H1 (cell line): ENCODE measurements around the gene FAT1.

ENCODE experiments used
- JUN ChIP-seq: IDR thresholded peaks from 2 replicates; pipeline ENCODE4 v1.6.1; 2011; ENCODE audit warnings: low read depth, mild to moderate bottlenecking, improper control_type of control experiment, low read length
- JUND ChIP-seq: IDR thresholded peaks from 2 replicates; pipeline ENCODE4 v1.6.1; 2011; ENCODE audit warnings: mild to moderate bottlenecking, improper control_type of control experiment, low read length
- TCF12 ChIP-seq: IDR thresholded peaks from 2 replicates; pipeline ENCODE4 v1.6.1; 2011; ENCODE audit warnings: low read depth, mild to moderate bottlenecking, low read length
- TF ChIP-seq, protein P1 (sequence below), 3 experiments: IDR thresholded peaks; 1 replicate in 2 of 3; 2 replicates in 1 of 3; pipeline versions ENCODE4 v1.5.1 to v1.6.1; 2011; ENCODE audit warnings: low read length in 3 of 3, mild to moderate bottlenecking in 3 of 3, inconsistent platforms in 2 of 3, low read depth in 1 of 3, moderate library complexity in 1 of 3; ENCODE audit not compliant: insufficient read depth in 1 of 3; ENCODE audit errors: control extremely low read depth in 1 of 3

DNA sequence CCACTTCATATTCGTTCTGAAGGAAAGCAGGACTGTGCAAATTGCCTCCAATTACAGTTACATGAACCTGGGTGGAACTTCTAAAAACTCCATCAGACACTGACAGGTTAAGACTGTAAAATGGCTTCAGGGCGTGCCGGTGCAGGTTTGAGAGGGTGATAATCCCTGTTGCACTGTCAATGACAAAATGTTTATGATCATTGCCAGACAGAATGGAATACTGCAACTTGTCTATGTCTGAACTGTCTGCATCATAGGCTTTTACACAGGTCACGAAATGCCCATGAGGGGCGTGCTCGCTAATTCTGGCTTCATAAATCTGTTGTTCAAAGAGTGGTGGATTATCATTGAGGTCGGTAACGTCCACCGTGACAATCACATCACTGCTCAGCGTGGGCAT lies 104.6 kb downstream of the FAT1 start:
- TF ChIP-seq TCF12 = no peak
- TF ChIP-seq, protein P1, sequence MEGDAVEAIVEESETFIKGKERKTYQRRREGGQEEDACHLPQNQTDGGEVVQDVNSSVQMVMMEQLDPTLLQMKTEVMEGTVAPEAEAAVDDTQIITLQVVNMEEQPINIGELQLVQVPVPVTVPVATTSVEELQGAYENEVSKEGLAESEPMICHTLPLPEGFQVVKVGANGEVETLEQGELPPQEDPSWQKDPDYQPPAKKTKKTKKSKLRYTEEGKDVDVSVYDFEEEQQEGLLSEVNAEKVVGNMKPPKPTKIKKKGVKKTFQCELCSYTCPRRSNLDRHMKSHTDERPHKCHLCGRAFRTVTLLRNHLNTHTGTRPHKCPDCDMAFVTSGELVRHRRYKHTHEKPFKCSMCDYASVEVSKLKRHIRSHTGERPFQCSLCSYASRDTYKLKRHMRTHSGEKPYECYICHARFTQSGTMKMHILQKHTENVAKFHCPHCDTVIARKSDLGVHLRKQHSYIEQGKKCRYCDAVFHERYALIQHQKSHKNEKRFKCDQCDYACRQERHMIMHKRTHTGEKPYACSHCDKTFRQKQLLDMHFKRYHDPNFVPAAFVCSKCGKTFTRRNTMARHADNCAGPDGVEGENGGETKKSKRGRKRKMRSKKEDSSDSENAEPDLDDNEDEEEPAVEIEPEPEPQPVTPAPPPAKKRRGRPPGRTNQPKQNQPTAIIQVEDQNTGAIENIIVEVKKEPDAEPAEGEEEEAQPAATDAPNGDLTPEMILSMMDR (IDR thresholded peaks at IDR 0.05; ENCODE audit: control extremely low read depth in 1 of 3, insufficient read depth in 1 of 3, low read depth in 1 of 3, low read length in 3 of 3) = no peak
- TF ChIP-seq JUND = no peak
- no peak for TF ChIP-seq JUN
